Kidney (tissue), 14 donors: ENCODE results near the gene PLEKHA8. TPM values are rescaled to one million over a fixed set of nuclear protein-coding genes. Genes with fewer than 3 reads are reported as not detected.

Experiments used
- DNase-seq, 5 donors: peaks; one replicate each; pipeline ENCODE4 v3.0.0-alpha.2; 2013 to 2020
- FAIRE-seq: peaks from 2 replicates; lab custom pipeline; 2012; peaks lifted over from hg19 to GRCh38; lab: Jason Lieb, UNC
- H3K27ac ChIP-seq, 2 donors: one replicate each; pipeline ENCODE4 v1.7.0; 2013; ENCODE audit warnings: low read depth in 2 of 2, low read length in 2 of 2, inconsistent platforms in 1 of 2
- H3K27me3 ChIP-seq: one replicate; pipeline ENCODE4 v1.7.1; 2013; ENCODE audit warnings: low read length, inconsistent platforms; ENCODE audit not compliant: control insufficient read depth, insufficient read depth
- H3K36me3 ChIP-seq, 3 donors: one replicate each; pipeline versions ENCODE4 v1.7.0 to v1.7.1; 2013; ENCODE audit warnings: low read length in 3 of 3, control low read depth in 1 of 3, inconsistent platforms in 1 of 3; ENCODE audit not compliant: insufficient read depth in 3 of 3, control insufficient read depth in 2 of 3
- H3K4me1 ChIP-seq, 3 donors: one replicate each; pipeline versions ENCODE4 v1.7.0 to v1.7.1; 2013; ENCODE audit warnings: low read length in 3 of 3, inconsistent platforms in 1 of 3, low read depth in 1 of 3; ENCODE audit not compliant: control insufficient read depth in 2 of 3, insufficient read depth in 2 of 3
- H3K4me3 ChIP-seq, 3 donors: one replicate each; pipeline versions ENCODE4 v1.7.0 to v1.8.1; 2013; ENCODE audit warnings: low read length in 3 of 3, control low read depth in 1 of 3, inconsistent platforms in 1 of 3
- H3K9ac ChIP-seq, 3 donors: one replicate each; pipeline versions ENCODE4 v1.7.0 to v1.7.1; 2013; ENCODE audit warnings: low read length in 3 of 3, control low read depth in 1 of 3, inconsistent platforms in 1 of 3
- H3K9me3 ChIP-seq, 3 donors: one replicate each; pipeline versions ENCODE4 v1.7.0 to v1.7.1; 2013; ENCODE audit warnings: low read length in 3 of 3, control low read depth in 1 of 3, inconsistent platforms in 1 of 3; ENCODE audit not compliant: control insufficient read depth in 2 of 3, insufficient read depth in 1 of 3
- intact Hi-C: fragments of 100-400 bp; cut with DNase I; formaldehyde crosslinking; loops from one replicate; pipeline ENCODE4 v1.11.1; 2022
- polyA plus RNA-seq: library from polyadenylated mRNA; stranded (reverse); fragments of 350-450 nt; fragmentation: Illumina TruSeq; extraction: RNeasy Lipid Tissue Mini Kit (QIAGEN cat#74804); gene quantifications from one replicate; pipeline ENCODE4 v1.2.3, GENCODE V29; 2014; ENCODE audit warnings: low read depth, low replicate concordance; ENCODE audit not compliant: insufficient read depth
- total RNA-seq: library from RNA; stranded (reverse); fragmentation: NEBNext Ultra II Directional; extraction: Animal tissue kit (Norgen Biotek cat#: 25700); gene quantifications from one replicate; pipeline ENCODE4 v1.2.1, GENCODE V29; 2021
- TF ChIP-seq, protein P1 (sequence below): IDR thresholded peaks from 3 replicates; pipeline ENCODE4 v1.5.1; 2012; ENCODE audit warnings: mild to moderate bottlenecking, moderate library complexity, borderline replicate concordance; ENCODE audit not compliant: insufficient read depth; ENCODE audit errors: extremely low read depth
- donor health status: control.
- donor health status: control.
- donor health status: control.
- donor health status: control.
- donor health status: control.
- donor health status: DM: yes; HTN: yes; CAD: no.
- donor health status: Normal renal cell carcinoma (clear cell type).

PLEKHA8 gene
- total and polyA plus RNA-seq, 2 donors from 2014 or later = 4.8 to 8.5 TPM

- H3K27ac ChIP-seq = no peak overlapping the region
- no peak overlapping the region for H3K9ac ChIP-seq
- peaks cover 4 to 27% (median 8%) of the 10 kb centered on the region in 3 donors for H3K36me3 ChIP-seq
- intact Hi-C loops = no loop called here
- DNase-seq = no peak
- H3K9me3 ChIP-seq = no peaks in the 10 kb centered on the region
- H3K27me3 ChIP-seq = no peaks in the 10 kb centered on the region
- H3K4me1 ChIP-seq = no peaks in the 10 kb centered on the region
- TF ChIP-seq, protein P1, sequence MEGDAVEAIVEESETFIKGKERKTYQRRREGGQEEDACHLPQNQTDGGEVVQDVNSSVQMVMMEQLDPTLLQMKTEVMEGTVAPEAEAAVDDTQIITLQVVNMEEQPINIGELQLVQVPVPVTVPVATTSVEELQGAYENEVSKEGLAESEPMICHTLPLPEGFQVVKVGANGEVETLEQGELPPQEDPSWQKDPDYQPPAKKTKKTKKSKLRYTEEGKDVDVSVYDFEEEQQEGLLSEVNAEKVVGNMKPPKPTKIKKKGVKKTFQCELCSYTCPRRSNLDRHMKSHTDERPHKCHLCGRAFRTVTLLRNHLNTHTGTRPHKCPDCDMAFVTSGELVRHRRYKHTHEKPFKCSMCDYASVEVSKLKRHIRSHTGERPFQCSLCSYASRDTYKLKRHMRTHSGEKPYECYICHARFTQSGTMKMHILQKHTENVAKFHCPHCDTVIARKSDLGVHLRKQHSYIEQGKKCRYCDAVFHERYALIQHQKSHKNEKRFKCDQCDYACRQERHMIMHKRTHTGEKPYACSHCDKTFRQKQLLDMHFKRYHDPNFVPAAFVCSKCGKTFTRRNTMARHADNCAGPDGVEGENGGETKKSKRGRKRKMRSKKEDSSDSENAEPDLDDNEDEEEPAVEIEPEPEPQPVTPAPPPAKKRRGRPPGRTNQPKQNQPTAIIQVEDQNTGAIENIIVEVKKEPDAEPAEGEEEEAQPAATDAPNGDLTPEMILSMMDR = no peak
- no peak for FAIRE-seq
- H3K4me3 ChIP-seq = no peak overlapping the region
These were observed 54.5 kb downstream of the PLEKHA8 start for GRCh38 chr7:30082686-30083085.

DNA sequence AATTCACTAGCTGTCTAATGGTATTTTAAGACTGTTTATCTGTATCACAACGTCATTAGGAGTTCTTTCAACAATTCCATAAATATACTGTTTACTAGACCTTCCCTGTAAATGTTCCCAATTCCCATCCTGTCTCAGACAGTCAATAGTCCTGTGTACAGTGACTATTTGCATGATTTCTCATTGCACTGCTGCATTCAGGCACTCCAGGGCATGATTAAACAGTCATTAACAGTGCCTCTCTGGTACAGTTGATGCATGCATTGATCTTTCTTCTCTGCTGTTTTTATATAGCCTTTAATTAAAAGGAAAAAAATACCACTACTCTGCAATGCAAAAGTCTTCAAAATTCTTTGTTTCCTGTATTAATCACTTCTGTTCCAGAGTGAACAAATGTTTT is 55.1 kb downstream of the PLEKHA8 start:
- Histone ChIP-seq H3K36me3 (peaks cover 4 to 27% (median 8%) of the 10 kb centered on the region in 3 donors), H3K27me3 (no peaks in the 10 kb centered on the region), H3K9ac (no peak overlapping the region), H3K4me3 (no peak overlapping the region), H3K9me3 (no peaks in the 10 kb centered on the region), H3K27ac (no peak overlapping the region), H3K4me1 (no peaks in the 10 kb centered on the region)
- TF ChIP-seq, protein P1 = no peak
- intact Hi-C loops = no loop called here
- FAIRE-seq (no peak), DNase-seq (no peak)

GRCh38 chr7:30084212-30084611 is 56.0 kb downstream of the PLEKHA8 start:
- H3K36me3 ChIP-seq = peaks cover 1 to 22% (median 4%) of the 10 kb centered on the region in 3 donors
- H3K4me1 ChIP-seq = no peaks in the 10 kb centered on the region
- TF ChIP-seq, protein P1 = no peak
- intact Hi-C loops = no loop called here
- FAIRE-seq = no peak
- no peak overlapping the region for H3K27ac ChIP-seq
- H3K27me3 ChIP-seq = no peaks in the 10 kb centered on the region
- DNase-seq = peak in 2 of 5 donors; percentile 51 to 62
- no peak overlapping the region for H3K4me3 ChIP-seq
- H3K9me3 ChIP-seq = no peaks in the 10 kb centered on the region
- H3K9ac ChIP-seq = no peak overlapping the region

GRCh38 chr7:30086529-30086928 is 58.3 kb downstream of the PLEKHA8 start:
- DNase-seq (no peak), FAIRE-seq (no peak)
- Histone ChIP-seq H3K4me3 (no peak overlapping the region), H3K27me3 (no peaks in the 10 kb centered on the region), H3K27ac (no peak overlapping the region), H3K9ac (no peak overlapping the region), H3K4me1 (no peaks in the 10 kb centered on the region), H3K36me3 (peaks cover 0 to 5% (median under 1%) of the 10 kb centered on the region in 3 donors), H3K9me3 (no peaks in the 10 kb centered on the region)
- intact Hi-C loops = no loop called here
- TF ChIP-seq, protein P1 = no peak
